Erythroblast (primary cell): ENCODE measurements around the gene ERCC6L.

ENCODE experiments used
- GATA1 ChIP-seq: IDR thresholded peaks from 2 replicates; pipeline ENCODE4 v1.6.1; 2011; ENCODE audit warnings: low read depth, mild to moderate bottlenecking, control low read depth, low read length, moderate library complexity
- POLR2A ChIP-seq: IDR thresholded peaks from 2 replicates; pipeline ENCODE4 v1.6.1; 2011; ENCODE audit warnings: mild to moderate bottlenecking, low read length

- TF ChIP-seq POLR2A (no peak), GATA1 (no peak)
These were observed 6.7 kb upstream of the ERCC6L start for GRCh38 chrX:72245461-72246089.
